GM19452 (cell line): ENCODE data around the gene SLC16A3.

Experiments
- ATAC-seq: cut with Tn5 transposase; IDR thresholded peaks from one replicate; pipeline ENCODE4 v1.9.1; 2021; ENCODE audit not compliant: unreplicated experiment

SLC16A3 gene

DNA sequence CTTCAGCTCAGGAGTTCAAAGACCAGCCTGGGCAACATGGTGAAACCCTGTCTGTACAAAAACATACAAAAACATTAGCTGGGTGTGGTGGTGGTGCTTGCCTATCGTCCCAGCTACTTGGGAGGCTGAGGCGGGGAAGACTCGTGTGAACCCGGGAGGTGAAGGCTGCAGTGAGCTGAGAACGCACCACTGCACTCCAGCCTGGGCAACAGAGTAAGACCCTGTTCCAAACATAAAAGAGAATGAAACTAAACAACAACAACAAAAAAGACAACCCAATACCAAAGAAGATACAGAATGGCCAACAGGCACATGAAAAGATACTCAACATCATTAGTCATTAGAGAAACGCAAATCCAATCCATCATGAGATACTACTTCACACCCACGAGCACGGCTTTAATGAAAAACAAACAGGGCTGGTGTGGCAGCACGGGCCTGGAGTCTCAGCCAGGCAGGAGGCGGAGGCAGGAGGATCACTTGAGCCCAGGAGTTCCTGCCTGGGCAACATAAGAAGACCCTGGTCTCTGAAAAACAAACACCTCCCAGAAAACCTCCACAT is 7.4 kb upstream of the SLC16A3 start:
- no peak for ATAC-seq

DNA sequence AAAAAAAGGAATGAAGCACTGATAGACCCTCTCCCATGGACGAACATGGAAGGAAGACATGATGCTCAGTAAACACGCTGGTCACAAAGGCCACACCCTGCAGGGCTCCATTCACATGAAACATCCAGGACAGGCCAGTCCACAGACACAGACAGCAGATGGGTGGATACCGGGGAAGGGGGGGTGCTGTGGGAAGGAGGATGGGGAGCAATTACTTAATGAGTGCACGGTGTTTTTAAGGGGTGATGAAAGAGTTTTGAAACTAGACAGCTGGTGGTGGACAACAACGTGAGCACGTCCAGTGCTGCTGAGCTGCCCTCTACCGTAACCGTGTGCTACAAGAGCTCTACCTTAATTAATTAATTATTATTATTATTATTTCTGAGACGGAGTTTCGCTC is 6.0 kb upstream of the SLC16A3 start:
- no peak for ATAC-seq

GRCh38 chr17:82223517-82223916 is 5.3 kb upstream of the SLC16A3 start:
- no peak for ATAC-seq

- ATAC-seq: no peak
Measured at GRCh38 chr17:82224666-82225065, 4.2 kb upstream of the SLC16A3 start.

- ATAC-seq: no peak
Measured at GRCh38 chr17:82225368-82226029, 3.3 kb upstream of the SLC16A3 start.

DNA sequence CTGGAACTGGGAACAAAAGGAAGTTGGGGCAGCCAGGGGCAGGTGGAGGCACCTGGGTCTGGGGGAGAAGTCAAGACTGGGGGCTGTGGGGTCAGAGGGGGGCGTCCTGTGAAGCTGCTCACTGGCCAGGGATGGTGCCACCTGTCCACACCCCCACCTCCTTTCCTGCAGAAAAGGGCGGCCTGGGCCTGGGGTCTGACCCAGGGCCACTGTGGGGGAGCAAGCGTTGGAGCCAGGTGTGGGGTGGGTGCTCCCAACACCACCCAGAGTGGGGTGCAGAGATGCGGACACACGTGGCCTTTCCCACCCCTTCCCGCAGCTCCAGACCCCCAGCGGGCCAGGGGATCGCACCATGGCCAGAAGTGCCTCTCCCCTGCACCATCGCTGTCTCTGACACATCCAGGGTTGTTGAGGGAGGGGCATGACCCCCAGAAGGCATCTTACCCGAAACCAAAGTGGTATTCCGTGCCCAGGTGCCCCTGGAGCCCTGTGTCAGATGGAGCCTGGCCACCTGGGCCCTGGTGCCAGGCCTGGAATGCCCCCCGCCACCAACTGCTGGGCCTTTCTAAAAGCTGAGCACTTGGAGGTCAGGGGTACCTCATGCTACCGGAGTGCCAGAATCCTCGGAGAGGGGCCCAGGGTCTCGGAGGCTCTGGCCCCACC is 2.6 kb upstream of the SLC16A3 start:
- no peak for ATAC-seq

GRCh38 chr17:82226809-82227628 is 1.8 kb upstream of the SLC16A3 start:
- no peak for ATAC-seq

DNA sequence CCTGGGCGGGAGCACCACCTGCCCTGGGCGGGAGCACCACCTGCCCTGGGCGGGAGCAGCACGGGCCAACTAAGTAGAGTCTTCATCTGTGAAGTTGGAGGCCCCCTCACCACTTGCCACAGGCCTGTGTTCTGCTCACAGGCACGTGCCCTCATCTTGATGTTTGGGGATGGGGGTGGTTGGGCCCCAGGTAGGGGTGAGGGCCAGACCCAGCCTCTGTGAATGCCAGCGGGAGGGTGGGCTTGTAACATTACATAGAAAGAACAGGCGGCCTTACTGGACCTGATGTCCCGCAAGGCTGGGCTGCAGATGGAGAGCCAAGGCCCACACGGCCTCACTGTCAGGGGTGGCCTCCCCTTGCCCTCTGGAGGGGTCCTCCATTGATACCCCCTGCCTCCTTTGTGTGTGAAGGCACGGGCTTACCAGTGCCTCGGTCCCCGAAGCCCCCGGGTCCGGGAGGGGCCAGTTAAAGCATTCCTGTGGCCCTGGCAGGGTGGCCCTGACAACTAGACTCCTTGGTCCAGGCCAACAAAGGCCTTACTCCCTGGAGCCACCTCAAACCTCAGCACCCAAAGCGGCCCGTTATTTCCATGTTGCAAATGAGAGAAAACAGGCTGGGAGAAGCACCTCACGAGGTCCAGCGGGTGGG is 1.1 kb upstream of the SLC16A3 start:
- no peak for ATAC-seq

DNA sequence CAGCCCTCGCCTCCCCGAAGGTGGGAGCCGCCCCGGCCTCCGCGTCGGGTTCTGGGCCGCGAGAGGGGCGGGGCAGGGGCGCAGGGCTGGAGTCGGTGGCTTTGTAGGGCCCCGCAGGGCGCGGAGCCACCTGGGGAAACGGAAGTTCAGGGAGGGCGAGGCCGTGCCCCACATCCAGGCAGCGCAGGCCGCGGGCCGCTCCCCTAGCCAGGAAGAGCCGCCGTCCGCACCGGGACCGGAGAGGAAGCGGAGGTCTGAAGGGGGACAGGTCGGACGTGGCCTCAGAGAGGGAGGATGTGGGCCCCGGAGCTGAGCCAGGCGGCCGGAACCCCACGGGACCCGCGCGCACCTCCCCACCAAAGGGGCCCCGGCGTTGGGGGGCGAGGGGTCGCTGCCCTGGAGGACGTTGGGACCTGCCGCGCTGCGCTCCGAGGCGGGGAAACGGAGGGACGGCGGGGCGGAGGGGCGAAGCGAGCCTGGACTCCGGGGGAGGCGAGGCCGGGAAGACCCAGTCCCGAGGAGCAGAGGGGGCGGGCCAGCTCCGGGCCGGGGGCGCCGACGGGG is 482 bp upstream of the SLC16A3 start:
- no peak for ATAC-seq

DNA sequence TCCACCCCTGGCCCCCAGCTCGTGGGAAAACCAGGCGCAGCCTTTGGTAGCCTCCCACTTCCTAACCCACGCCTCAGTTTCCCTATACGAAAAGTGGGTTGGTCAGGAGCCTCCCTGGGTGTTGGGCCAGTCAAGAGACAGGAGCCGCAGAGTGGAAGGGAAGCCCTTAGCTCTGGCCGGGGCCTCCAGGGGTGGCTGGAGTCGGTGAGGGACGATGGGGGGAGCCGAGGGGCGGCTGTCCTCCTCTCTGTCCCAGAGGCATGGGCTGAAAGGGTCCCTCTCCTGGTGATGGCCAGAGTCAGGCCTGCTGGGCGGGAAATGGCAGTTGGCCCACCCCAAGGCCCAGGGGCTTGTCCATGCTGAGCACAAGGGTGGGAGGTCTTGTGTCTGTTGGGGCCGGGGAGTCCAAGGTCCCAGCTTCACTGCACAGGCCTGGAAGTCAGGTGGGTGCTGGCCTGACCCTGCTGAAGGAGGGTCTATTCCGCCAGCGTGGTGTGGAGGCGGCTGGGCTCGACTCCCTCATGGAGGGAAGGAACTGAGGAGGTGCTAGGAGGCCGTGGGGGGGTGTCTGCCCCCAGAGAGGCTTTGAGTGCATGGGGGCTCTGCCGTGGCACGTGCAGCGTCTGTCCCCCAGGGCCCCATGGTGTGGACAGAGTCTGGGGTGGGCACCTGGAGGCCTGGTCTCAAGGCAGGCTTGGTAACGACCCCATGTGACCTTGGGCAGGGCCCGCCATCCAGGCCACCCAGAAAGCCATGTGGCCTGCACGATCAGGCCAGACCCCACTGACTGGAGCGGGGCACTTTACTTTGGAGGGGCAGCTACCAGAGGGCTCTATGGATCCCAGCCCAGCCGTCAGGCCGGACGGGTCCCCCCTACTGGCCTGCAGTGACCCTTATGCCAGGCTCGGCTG is 1.1 kb downstream of the SLC16A3 start:
- ATAC-seq: no peak

GRCh38 chr17:82230609-82231311 is 1.9 kb downstream of the SLC16A3 start:
- ATAC-seq: peak; percentile 31

- ATAC-seq: no peak
Measured at GRCh38 chr17:82231312-82231561, 2.4 kb downstream of the SLC16A3 start.

- ATAC-seq: peak; percentile 12
Measured at GRCh38 chr17:82231562-82232321, 2.9 kb downstream of the SLC16A3 start.

GRCh38 chr17:82232322-82232820 is 3.5 kb downstream of the SLC16A3 start:
- ATAC-seq: no peak

GRCh38 chr17:82232876-82233785 is 4.3 kb downstream of the SLC16A3 start:
- ATAC-seq: no peak

DNA sequence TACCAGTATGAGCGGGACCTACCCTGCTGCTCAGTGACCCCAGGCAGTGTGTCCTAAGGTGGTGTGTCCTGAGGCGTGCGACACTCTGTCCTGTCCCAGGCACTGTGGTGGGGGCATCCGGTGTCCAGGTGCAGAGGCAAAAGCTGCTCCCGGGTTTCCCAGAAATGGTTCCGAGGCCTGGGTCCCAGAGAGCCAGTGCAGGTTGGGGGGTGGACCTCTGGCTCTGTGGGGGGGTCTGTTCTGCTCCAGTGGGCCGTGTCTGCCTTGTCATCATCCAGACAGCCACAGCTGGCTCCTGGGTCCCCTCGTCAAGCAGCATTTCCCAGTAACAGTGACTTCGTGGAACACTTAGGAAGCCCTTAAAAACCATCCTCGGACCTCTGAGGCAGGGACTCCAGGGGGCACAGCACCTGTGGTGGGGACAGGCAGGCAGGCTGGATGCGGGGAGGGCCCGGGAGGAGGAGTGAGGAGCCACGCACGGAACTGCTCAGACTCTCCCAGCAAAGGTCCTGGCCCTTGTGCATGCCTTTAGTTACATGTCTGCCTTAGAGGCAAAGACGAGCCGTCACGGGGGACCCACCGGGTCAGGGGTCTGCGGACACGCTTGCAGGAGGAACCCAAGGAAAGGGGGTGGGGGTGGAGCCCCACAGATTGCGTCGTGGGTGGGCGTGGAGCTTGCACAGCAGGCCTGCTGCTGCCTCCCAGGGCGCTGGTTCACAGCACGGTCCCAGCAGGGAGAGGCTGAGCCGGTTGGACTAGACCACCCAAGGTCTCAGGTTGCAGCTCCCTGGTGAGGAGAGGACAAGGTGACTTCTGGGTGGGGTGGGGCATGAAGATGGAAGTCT is 5.6 kb downstream of the SLC16A3 start:
- ATAC-seq: no peak
